CD14-positive monocyte (primary cell): Measurements from ENCODE around the gene TMEM178B. TPM values are rescaled to one million over a fixed set of nuclear protein-coding genes. Genes with fewer than 3 reads are reported as not detected.

Experiments used
- DNase-seq, 3 donors: peaks; one replicate each; pipeline ENCODE4 v3.0.0-alpha.2; 2011 to 2022
- H2AFZ ChIP-seq: 2 replicates; pipeline ENCODE4 v1.6.0; 2012; ENCODE audit warnings: mild to moderate bottlenecking, low read depth, low read length, inconsistent platforms; ENCODE audit not compliant: insufficient read depth, poor library complexity, severe bottlenecking
- H3K27ac ChIP-seq, 2 donors: 1 replicate in 1 of 2; 2 replicates in 1 of 2; pipeline ENCODE4 v1.5.1; 2012 to 2013; ENCODE audit warnings: low read length in 2 of 2, control low read depth in 1 of 2, inconsistent platforms in 1 of 2, low read depth in 1 of 2, mild to moderate bottlenecking in 1 of 2
- H3K27me3 ChIP-seq, 2 donors: one replicate each; pipeline versions ENCODE4 v1.6.0 to v1.6.1; 2011 to 2013; ENCODE audit warnings: low read length in 2 of 2; ENCODE audit not compliant: control insufficient read depth in 2 of 2, insufficient read depth in 2 of 2
- H3K36me3 ChIP-seq, 2 donors: replicated peaks in 1 of 2; 1 replicate in 1 of 2; 2 replicates in 1 of 2; pipeline versions ENCODE4 v1.5.1 to v1.6.1; 2012 to 2013; ENCODE audit warnings: low read length in 2 of 2, control low read depth in 1 of 2, inconsistent platforms in 1 of 2, mild to moderate bottlenecking in 1 of 2; ENCODE audit not compliant: insufficient read depth in 2 of 2, control insufficient read depth in 1 of 2
- H3K4me1 ChIP-seq, 2 donors: 1 replicate in 1 of 2; 2 replicates in 1 of 2; pipeline versions ENCODE4 v1.5.1 to v1.6.1; 2012 to 2013; ENCODE audit warnings: low read length in 2 of 2, control low read depth in 1 of 2, inconsistent platforms in 1 of 2, mild to moderate bottlenecking in 1 of 2, moderate library complexity in 1 of 2; ENCODE audit not compliant: insufficient read depth in 2 of 2, control insufficient read depth in 1 of 2
- H3K4me2 ChIP-seq: replicated peaks from 2 replicates; pipeline ENCODE3; 2012; ENCODE audit warnings: low read length, moderate library complexity, mild to moderate bottlenecking; ENCODE audit not compliant: poor library complexity, severe bottlenecking; ENCODE audit errors: extremely low read depth
- H3K4me3 ChIP-seq, 3 experiments: fragments of 200-600 bp in 1 of 3; sonication (generic) in 1 of 3; replicated peaks in 1 of 3; 1 replicate in 2 of 3; 2 replicates in 1 of 3; pipeline ENCODE4 v1.5.1; 2011 to 2013; ENCODE audit warnings: low read length in 3 of 3, mild to moderate bottlenecking in 3 of 3, control low read depth in 2 of 3, low read depth in 2 of 3, inconsistent platforms in 1 of 3, moderate library complexity in 1 of 3
- H3K79me2 ChIP-seq: 2 replicates; pipeline ENCODE4 v1.6.0; 2012; ENCODE audit warnings: mild to moderate bottlenecking, control low read depth, inconsistent platforms, low read length, moderate library complexity; ENCODE audit not compliant: insufficient read depth
- H3K9ac ChIP-seq: 2 replicates; pipeline ENCODE4 v1.6.0; 2017; ENCODE audit warnings: low read length, mild to moderate bottlenecking; ENCODE audit not compliant: insufficient read depth, poor library complexity, severe bottlenecking
- H3K9me3 ChIP-seq, 2 donors: replicated peaks in 1 of 2; 1 replicate in 1 of 2; 2 replicates in 1 of 2; pipeline versions ENCODE4 v1.5.1 to v1.6.1; 2012 to 2013; ENCODE audit warnings: low read length in 2 of 2, control low read depth in 1 of 2; ENCODE audit not compliant: control insufficient read depth in 1 of 2, insufficient read depth in 1 of 2
- H4K20me1 ChIP-seq: 2 replicates; pipeline ENCODE4 v1.6.0; 2012; ENCODE audit warnings: mild to moderate bottlenecking, low read length, control low read depth, moderate library complexity; ENCODE audit not compliant: insufficient read depth
- H3K27ac Mint-ChIP-seq, 7 donors: one replicate each; pipeline ENCODE4 v1.8.0; 2020; ENCODE audit warnings: mild to moderate bottlenecking in 7 of 7, mixed read lengths in 7 of 7, moderate library complexity in 6 of 7, inconsistent platforms in 2 of 7
- H3K27me3 Mint-ChIP-seq, 3 donors: one replicate each; pipeline ENCODE4 v1.8.0; 2021 to 2022; ENCODE audit warnings: low read depth in 3 of 3, mild to moderate bottlenecking in 3 of 3, mixed read lengths in 3 of 3, moderate library complexity in 3 of 3, inconsistent platforms in 1 of 3
- H3K36me3 Mint-ChIP-seq, 2 donors: one replicate each; pipeline ENCODE4 v1.8.0; 2020; ENCODE audit warnings: mixed read lengths in 2 of 2, inconsistent platforms in 1 of 2, mild to moderate bottlenecking in 1 of 2
- H3K4me1 Mint-ChIP-seq: one replicate; pipeline ENCODE4 v1.8.0; 2020; ENCODE audit warnings: mild to moderate bottlenecking, mixed read lengths
- H3K4me3 Mint-ChIP-seq, 2 donors: one replicate each; pipeline ENCODE4 v1.8.0; 2020; ENCODE audit warnings: mild to moderate bottlenecking in 2 of 2, mixed read lengths in 2 of 2, moderate library complexity in 1 of 2
- H3K9me3 Mint-ChIP-seq, 7 donors: one replicate each; pipeline ENCODE4 v1.8.0; 2020 to 2022; ENCODE audit warnings: mixed read lengths in 7 of 7, mild to moderate bottlenecking in 6 of 7, moderate library complexity in 6 of 7, inconsistent platforms in 2 of 7
- WGBS: methylation state at CpG from one replicate; pipeline ENCODE4 v1.1.5; 2013; ENCODE audit warnings: missing lambda C conversion rate; ENCODE audit not compliant: insufficient coverage; 5-methylcytosine and 5-hydroxymethylcytosine counted together
- intact Hi-C, 2 donors: fragments of 100-400 bp; cut with micrococcal nuclease; formaldehyde crosslinking; loops; one replicate each; pipeline versions ENCODE4 v1.15.0 to v1.15.1; 2023
- polyA plus RNA-seq, 3 donors: library from polyadenylated mRNA; depleted of rRNA in 1 of 3; unstranded in 2 of 3; stranded (reverse) in 1 of 3; fragments of 300-500 nt in 2 of 3; fragments of >200 nt in 1 of 3; fragmentation: Illumina TruSeq in 2 of 3; gene quantifications; 1 replicate in 2 of 3; 2 replicates in 1 of 3; pipeline ENCODE4 v1.2.3, GENCODE V29; 2012 to 2021
- TF ChIP-seq, protein P1 (sequence below): fragments of 200-600 bp; IDR thresholded peaks from one replicate; pipeline ENCODE4 v1.8.0; 2022; ENCODE audit warnings: antibody characterized with exemption, mild to moderate bottlenecking

Gene TMEM178B
- polyA plus RNA-seq, 3 donors: not detected

DNA sequence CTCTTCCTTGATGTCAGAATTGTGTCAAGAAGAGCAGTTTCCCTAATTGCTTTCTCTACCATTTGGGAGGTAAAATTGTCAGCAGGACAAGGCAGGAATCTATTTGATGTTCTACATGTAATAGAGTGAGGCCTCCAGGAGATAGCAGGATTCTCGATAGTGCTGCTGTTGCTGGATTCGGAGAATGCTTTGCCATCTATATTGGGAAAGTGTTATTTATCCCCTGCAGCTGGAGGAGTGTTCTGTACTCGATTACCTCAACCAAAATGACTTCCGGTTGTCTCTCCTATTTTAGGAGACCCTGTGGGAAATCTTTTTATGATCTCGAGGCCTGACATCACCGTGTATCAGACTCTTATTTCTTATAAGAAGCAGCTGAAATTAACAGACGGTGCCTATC is 217.1 kb downstream of the TMEM178B start:
- Histone ChIP-seq H2AFZ (peak overlapping the region; percentile 71), H3K79me2 (no peaks in the 10 kb centered on the region), H3K9ac (no peak overlapping the region), H3K36me3 (no peaks in the 10 kb centered on the region), H4K20me1 (no peaks in the 10 kb centered on the region), H3K27me3 (no peaks in the 10 kb centered on the region), H3K27ac (no peak overlapping the region), H3K4me2 (peak overlapping the region; percentile 52), H3K4me3 (peak overlapping the region in 1 of 3 experiments; percentile 59), H3K4me1 (peaks cover 0 to 3% of the 10 kb centered on the region in 2 donors), H3K9me3 (no peaks in the 10 kb centered on the region)
- Mint-ChIP-seq H3K27ac (peak overlapping the region in 2 of 7 donors; percentile 12 to 27), H3K27me3 (peaks cover 2 to 10% (median 5%) of the 10 kb centered on the region in 3 donors), H3K4me3 (peak overlapping the region; percentile 68 to 90), H3K36me3 (no peaks in the 10 kb centered on the region), H3K9me3 (peaks cover 0 to 10% (median 0%) of the 10 kb centered on the region in 7 donors), H3K4me1 (peaks cover 5% of the 10 kb centered on the region)
- TF ChIP-seq, protein P1, sequence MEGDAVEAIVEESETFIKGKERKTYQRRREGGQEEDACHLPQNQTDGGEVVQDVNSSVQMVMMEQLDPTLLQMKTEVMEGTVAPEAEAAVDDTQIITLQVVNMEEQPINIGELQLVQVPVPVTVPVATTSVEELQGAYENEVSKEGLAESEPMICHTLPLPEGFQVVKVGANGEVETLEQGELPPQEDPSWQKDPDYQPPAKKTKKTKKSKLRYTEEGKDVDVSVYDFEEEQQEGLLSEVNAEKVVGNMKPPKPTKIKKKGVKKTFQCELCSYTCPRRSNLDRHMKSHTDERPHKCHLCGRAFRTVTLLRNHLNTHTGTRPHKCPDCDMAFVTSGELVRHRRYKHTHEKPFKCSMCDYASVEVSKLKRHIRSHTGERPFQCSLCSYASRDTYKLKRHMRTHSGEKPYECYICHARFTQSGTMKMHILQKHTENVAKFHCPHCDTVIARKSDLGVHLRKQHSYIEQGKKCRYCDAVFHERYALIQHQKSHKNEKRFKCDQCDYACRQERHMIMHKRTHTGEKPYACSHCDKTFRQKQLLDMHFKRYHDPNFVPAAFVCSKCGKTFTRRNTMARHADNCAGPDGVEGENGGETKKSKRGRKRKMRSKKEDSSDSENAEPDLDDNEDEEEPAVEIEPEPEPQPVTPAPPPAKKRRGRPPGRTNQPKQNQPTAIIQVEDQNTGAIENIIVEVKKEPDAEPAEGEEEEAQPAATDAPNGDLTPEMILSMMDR: no peak
- intact Hi-C loops: no loop called here
- WGBS: no CpG with 5 or more reads among the region's 7 CpGs
- no peak for DNase-seq

DNA sequence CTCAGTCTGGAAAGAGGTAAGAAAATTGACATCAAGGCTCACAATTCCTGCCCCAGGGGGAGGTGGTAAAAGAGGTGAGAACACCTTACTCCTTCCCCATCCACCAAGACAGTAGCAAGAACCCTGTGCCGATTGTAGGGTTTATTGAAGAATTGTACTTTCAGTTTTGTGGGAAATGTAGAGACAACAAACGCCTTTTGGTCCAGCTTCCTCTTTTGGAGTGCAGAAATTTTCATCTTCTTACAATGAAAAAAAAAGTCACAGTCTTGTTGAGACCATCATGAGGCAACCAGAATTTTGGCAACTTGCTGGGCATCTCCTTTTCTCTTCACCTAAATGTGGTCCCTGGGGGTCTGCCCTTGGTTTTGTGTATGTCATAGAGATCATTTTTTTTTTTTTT is 217.7 kb downstream of the TMEM178B start:
- Mint-ChIP-seq H3K27me3 (peaks cover 4 to 11% (median 5%) of the 10 kb centered on the region in 3 donors), H3K9me3 (peaks cover 0 to 10% (median 0%) of the 10 kb centered on the region in 7 donors), H3K27ac (peak overlapping the region in 2 of 7 donors; percentile 12 to 27), H3K36me3 (no peaks in the 10 kb centered on the region), H3K4me1 (peaks cover 5% of the 10 kb centered on the region), H3K4me3 (peak overlapping the region; percentile 68 to 90)
- Histone ChIP-seq H3K4me1 (peaks cover 0 to 3% of the 10 kb centered on the region in 2 donors), H3K27me3 (no peaks in the 10 kb centered on the region), H3K9me3 (no peaks in the 10 kb centered on the region), H4K20me1 (no peaks in the 10 kb centered on the region), H3K4me3 (peak overlapping the region in 2 of 3 experiments; percentile 30 to 59), H2AFZ (peak overlapping the region; percentile 71), H3K27ac (no peak overlapping the region), H3K36me3 (no peaks in the 10 kb centered on the region), H3K79me2 (no peaks in the 10 kb centered on the region), H3K9ac (no peak overlapping the region), H3K4me2 (peak overlapping the region; percentile 52)
- TF ChIP-seq, protein P1: no peak
- WGBS: no CpG with 5 or more reads among the region's 2 CpGs
- DNase-seq: no peak
- intact Hi-C loops: no loop called here
